ENCODE data around the gene ZNF774. TPM values are rescaled to one million over a fixed set of nuclear protein-coding genes. Genes with fewer than 3 reads are reported as not detected.
A peak's percentile ranks its signal among the peaks of the same experiment; 100 is the strongest.
"Not testable (repeated sequence)": the region's sequence is repeated elsewhere in the genome, so short reads cannot be mapped to it uniquely, and the experiment has no call there.

Gene ZNF774
- polyA plus RNA-seq (2013, experiment 1 of 4) = 3.4 TPM
- 4.1 TPM for polyA plus RNA-seq (2013, experiment 2 of 4)
- 3.4 TPM for polyA plus RNA-seq (2013, experiment 3 of 4)
- polyA plus RNA-seq (2013, experiment 4 of 4) = 2.2 TPM

- H3K27ac ChIP-seq (ENCODE audit: insufficient read depth, low read depth, low read length, poor library complexity, severe bottlenecking) = no peak within 1 kb of the TSS
- WGBS, 2 experiments = 3 to 4% methylated on average over 53 of the region's 53 CpGs
- peak within 1 kb of the TSS; percentile 97 for H3K4me3 ChIP-seq (ENCODE audit: insufficient read depth, low read depth, low read length)
- H3K27me3 ChIP-seq (ENCODE audit: control insufficient read depth, insufficient read depth, low read length, poor library complexity, severe bottlenecking) = no peaks in the 10 kb centered on the region
- H3K36me3 ChIP-seq (ENCODE audit: control insufficient read depth, insufficient read depth, low read length) = no peaks in the 10 kb centered on the region
- H3K4me1 ChIP-seq (ENCODE audit: control insufficient read depth, insufficient read depth, low read length) = no peaks in the 10 kb centered on the region
- H3K9me3 ChIP-seq (ENCODE audit: control insufficient read depth, low read length) = no peaks in the 10 kb centered on the region
Observed at GRCh38 chr15:90352107-90352893, at the start of gene ZNF774. ZNF774 (plus strand) TSS chr15:90352284; CDS start chr15:90354661, 2,377 bp downstream.

DNA sequence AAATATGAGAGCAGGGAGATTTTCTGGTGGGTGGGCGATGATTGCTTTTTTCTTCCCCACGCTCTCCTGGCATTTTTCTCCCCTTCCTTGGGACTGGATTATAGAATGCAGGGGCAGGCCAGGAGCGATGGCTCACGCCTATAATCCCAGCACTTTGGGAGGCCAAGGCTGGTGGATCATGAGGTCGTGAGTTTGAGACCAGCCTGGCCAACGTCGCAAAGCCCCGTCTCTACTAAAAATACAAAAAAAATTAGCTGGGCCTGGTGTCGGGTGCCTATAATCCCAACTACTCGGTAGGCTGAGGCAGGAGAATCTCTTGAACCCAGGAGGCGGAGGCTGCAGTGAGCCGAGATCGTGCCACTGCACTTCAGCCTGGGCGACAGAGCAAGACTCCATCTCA, 46.7 kb upstream of the ZNF774 start:
- WGBS, 2 experiments = 91 to 96% methylated on average over 14 of the region's 14 CpGs
- H3K27ac ChIP-seq (ENCODE audit: insufficient read depth, low read depth, low read length, poor library complexity, severe bottlenecking); H3K4me1 ChIP-seq (ENCODE audit: control insufficient read depth, insufficient read depth, low read length); H3K9me3 ChIP-seq (ENCODE audit: control insufficient read depth, low read length); H3K4me3 ChIP-seq (ENCODE audit: insufficient read depth, low read depth, low read length); H3K27me3 ChIP-seq (ENCODE audit: control insufficient read depth, insufficient read depth, low read length, poor library complexity, severe bottlenecking); H3K36me3 ChIP-seq (ENCODE audit: control insufficient read depth, insufficient read depth, low read length): not testable (repeated sequence)

GRCh38 chr15:90305932-90306331, 46.2 kb upstream of the ZNF774 start:
- WGBS, 2 experiments = 95% methylated on average over 2 to 3 of the region's 3 CpGs
- Histone ChIP-seq H3K36me3 (ENCODE audit: control insufficient read depth, insufficient read depth, low read length) (no peaks in the 10 kb centered on the region), H3K4me3 (ENCODE audit: insufficient read depth, low read depth, low read length) (no peak overlapping the region), H3K27me3 (ENCODE audit: control insufficient read depth, insufficient read depth, low read length, poor library complexity, severe bottlenecking) (no peaks in the 10 kb centered on the region), H3K4me1 (ENCODE audit: control insufficient read depth, insufficient read depth, low read length) (peaks cover 3% of the 10 kb centered on the region), H3K9me3 (ENCODE audit: control insufficient read depth, low read length) (no peaks in the 10 kb centered on the region), H3K27ac (ENCODE audit: insufficient read depth, low read depth, low read length, poor library complexity, severe bottlenecking) (no peak overlapping the region)

DNA sequence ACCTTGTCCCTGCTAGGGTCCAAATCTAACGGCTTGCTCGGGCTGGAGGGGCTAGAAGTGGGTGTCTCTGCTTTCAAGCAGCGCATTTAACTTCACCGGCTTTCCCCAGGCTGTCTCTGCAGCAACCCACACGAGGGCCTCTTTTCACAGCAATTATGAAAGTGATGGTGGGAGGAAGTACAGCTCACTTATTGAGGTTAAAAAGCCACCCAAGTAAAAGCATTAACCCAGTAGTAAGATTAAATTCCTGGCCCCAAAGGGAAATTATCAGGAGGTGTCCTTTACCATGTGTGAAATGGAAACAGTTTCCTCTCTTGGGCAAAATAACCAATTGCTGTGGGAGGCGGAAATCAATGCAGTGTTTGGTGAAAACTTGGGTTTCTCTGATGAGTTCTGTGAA, 45.5 kb upstream of the ZNF774 start:
- Histone ChIP-seq H3K27ac (ENCODE audit: insufficient read depth, low read depth, low read length, poor library complexity, severe bottlenecking) (no peak overlapping the region), H3K4me1 (ENCODE audit: control insufficient read depth, insufficient read depth, low read length) (peaks cover 3% of the 10 kb centered on the region), H3K9me3 (ENCODE audit: control insufficient read depth, low read length) (no peaks in the 10 kb centered on the region), H3K27me3 (ENCODE audit: control insufficient read depth, insufficient read depth, low read length, poor library complexity, severe bottlenecking) (no peaks in the 10 kb centered on the region), H3K4me3 (ENCODE audit: insufficient read depth, low read depth, low read length) (no peak overlapping the region), H3K36me3 (ENCODE audit: control insufficient read depth, insufficient read depth, low read length) (no peaks in the 10 kb centered on the region)
- WGBS, 2 experiments = 89% methylated on average over 6 of the region's 6 CpGs

GRCh38 chr15:90307661-90308060, 44.4 kb upstream of the ZNF774 start:
- Histone ChIP-seq H3K4me1 (ENCODE audit: control insufficient read depth, insufficient read depth, low read length) (no peaks in the 10 kb centered on the region), H3K27ac (ENCODE audit: insufficient read depth, low read depth, low read length, poor library complexity, severe bottlenecking) (no peak overlapping the region), H3K27me3 (ENCODE audit: control insufficient read depth, insufficient read depth, low read length, poor library complexity, severe bottlenecking) (no peaks in the 10 kb centered on the region), H3K36me3 (ENCODE audit: control insufficient read depth, insufficient read depth, low read length) (no peaks in the 10 kb centered on the region), H3K9me3 (ENCODE audit: control insufficient read depth, low read length) (no peaks in the 10 kb centered on the region), H3K4me3 (ENCODE audit: insufficient read depth, low read depth, low read length) (no peak overlapping the region)
- WGBS, 2 experiments = 88 to 100% methylated on average over 2 of the region's 2 CpGs

DNA sequence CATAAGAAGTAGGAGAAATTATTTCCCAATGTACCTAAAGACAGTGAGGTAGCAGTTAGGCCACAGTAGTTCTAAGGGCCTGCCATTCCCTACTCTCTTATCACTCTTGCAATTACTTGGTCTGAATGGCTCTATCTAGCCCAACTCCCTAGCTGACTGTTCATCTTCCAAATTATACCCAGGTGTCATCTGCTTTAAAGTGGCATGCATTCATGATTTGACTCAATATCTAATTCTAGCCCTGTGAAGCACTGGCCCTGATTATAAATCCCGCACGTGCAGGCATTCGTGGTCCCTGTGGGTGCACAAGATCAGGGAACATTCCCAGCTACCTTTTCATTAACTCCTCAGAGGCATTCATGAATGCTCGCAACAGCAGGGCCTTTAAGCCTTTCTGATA, 43.1 kb upstream of the ZNF774 start:
- no peak overlapping the region for H3K4me3 ChIP-seq (ENCODE audit: insufficient read depth, low read depth, low read length)
- 92 to 93% methylated on average over 4 of the region's 4 CpGs for WGBS, 2 experiments

DNA sequence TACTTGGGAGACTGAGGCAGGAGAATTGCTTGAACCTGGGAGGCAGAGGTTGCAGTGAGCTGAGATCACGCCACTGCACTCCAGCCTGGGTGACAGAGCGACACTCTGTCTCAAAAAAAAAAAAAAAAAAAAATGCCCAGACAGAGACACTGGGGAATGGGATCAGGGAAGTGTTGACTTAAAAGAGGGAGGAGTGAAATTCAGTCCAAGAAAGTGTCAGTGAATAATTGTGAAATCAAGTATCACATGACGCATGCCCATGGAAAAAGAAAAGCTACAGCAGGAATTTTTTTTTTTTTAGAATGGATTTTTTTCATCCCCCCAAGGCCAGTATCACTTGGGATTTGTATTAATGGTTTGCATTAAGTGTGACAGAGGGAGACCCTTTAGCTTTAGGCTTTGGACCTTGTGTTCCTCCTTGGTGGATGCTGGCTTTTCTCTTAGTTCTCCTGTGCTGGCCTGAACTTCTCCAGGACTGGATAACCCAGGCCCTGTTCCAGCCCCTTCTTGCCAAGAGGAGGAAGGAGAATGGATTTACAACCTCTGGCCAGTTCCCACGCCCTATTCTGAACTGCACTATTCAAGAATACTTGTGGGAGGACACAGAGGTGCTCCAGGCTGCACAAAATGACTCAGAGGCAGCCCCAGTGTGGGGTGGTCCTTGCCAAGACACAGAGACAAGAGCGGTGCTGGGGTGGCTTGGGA, 36.7 kb upstream of the ZNF774 start:
- no peaks in the 10 kb centered on the region for H3K27me3 ChIP-seq (ENCODE audit: control insufficient read depth, insufficient read depth, low read length, poor library complexity, severe bottlenecking)
- no peak overlapping the region for H3K4me3 ChIP-seq (ENCODE audit: insufficient read depth, low read depth, low read length)
- H3K36me3 ChIP-seq (ENCODE audit: control insufficient read depth, insufficient read depth, low read length) = no peaks in the 10 kb centered on the region
- H3K4me1 ChIP-seq (ENCODE audit: control insufficient read depth, insufficient read depth, low read length) = peaks cover 2% of the 10 kb centered on the region
- 91 to 92% methylated on average over 4 to 5 of the region's 5 CpGs for WGBS, 2 experiments
- H3K27ac ChIP-seq (ENCODE audit: insufficient read depth, low read depth, low read length, poor library complexity, severe bottlenecking) = no peak overlapping the region
- H3K9me3 ChIP-seq (ENCODE audit: control insufficient read depth, low read length) = no peaks in the 10 kb centered on the region

More for the DNA sequence above, 43.1 kb upstream of the ZNF774 start:
- H3K9me3 ChIP-seq (ENCODE audit: control insufficient read depth, low read length) = no peaks in the 10 kb centered on the region
- no peaks in the 10 kb centered on the region for H3K36me3 ChIP-seq (ENCODE audit: control insufficient read depth, insufficient read depth, low read length)
- H3K27me3 ChIP-seq (ENCODE audit: control insufficient read depth, insufficient read depth, low read length, poor library complexity, severe bottlenecking) = no peaks in the 10 kb centered on the region
- H3K4me1 ChIP-seq (ENCODE audit: control insufficient read depth, insufficient read depth, low read length) = no peaks in the 10 kb centered on the region
- no peak overlapping the region for H3K27ac ChIP-seq (ENCODE audit: insufficient read depth, low read depth, low read length, poor library complexity, severe bottlenecking)

GRCh38 chr15:90316139-90316538, 35.9 kb upstream of the ZNF774 start:
- peaks cover 6% of the 10 kb centered on the region for H3K4me1 ChIP-seq (ENCODE audit: control insufficient read depth, insufficient read depth, low read length)
- no peak overlapping the region for H3K4me3 ChIP-seq (ENCODE audit: insufficient read depth, low read depth, low read length)
- no peaks in the 10 kb centered on the region for H3K27me3 ChIP-seq (ENCODE audit: control insufficient read depth, insufficient read depth, low read length, poor library complexity, severe bottlenecking)
- H3K9me3 ChIP-seq (ENCODE audit: control insufficient read depth, low read length) = no peaks in the 10 kb centered on the region
- no peaks in the 10 kb centered on the region for H3K36me3 ChIP-seq (ENCODE audit: control insufficient read depth, insufficient read depth, low read length)
- 93 to 95% methylated on average over 4 of the region's 4 CpGs for WGBS, 2 experiments
- no peak overlapping the region for H3K27ac ChIP-seq (ENCODE audit: insufficient read depth, low read depth, low read length, poor library complexity, severe bottlenecking)

DNA sequence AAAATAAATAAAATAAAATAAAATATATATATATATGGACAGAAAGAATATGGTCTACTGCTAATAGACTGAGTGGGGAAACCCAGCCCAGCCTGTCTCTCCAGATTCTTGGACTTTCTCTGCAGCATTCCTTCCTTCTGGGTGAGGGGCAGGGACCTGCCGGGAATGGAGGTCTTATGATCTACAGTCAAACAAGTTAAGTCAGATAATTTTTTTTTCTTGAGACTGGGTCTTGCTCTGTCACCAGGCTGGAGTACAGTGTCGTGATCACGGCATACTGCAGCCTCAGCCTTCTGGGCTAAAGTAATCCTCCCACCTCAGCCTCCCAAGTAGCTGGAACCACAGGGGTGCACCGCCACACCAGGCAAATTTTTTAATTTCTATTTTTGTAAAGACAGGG, 33.5 kb upstream of the ZNF774 start:
- Histone ChIP-seq H3K27ac (ENCODE audit: insufficient read depth, low read depth, low read length, poor library complexity, severe bottlenecking) (no peak overlapping the region), H3K27me3 (ENCODE audit: control insufficient read depth, insufficient read depth, low read length, poor library complexity, severe bottlenecking) (no peaks in the 10 kb centered on the region), H3K36me3 (ENCODE audit: control insufficient read depth, insufficient read depth, low read length) (no peaks in the 10 kb centered on the region), H3K4me3 (ENCODE audit: insufficient read depth, low read depth, low read length) (no peak overlapping the region), H3K9me3 (ENCODE audit: control insufficient read depth, low read length) (no peaks in the 10 kb centered on the region), H3K4me1 (ENCODE audit: control insufficient read depth, insufficient read depth, low read length) (peaks cover 6% of the 10 kb centered on the region)
- WGBS, 2 experiments = 75 to 86% methylated on average over 4 of the region's 4 CpGs

DNA sequence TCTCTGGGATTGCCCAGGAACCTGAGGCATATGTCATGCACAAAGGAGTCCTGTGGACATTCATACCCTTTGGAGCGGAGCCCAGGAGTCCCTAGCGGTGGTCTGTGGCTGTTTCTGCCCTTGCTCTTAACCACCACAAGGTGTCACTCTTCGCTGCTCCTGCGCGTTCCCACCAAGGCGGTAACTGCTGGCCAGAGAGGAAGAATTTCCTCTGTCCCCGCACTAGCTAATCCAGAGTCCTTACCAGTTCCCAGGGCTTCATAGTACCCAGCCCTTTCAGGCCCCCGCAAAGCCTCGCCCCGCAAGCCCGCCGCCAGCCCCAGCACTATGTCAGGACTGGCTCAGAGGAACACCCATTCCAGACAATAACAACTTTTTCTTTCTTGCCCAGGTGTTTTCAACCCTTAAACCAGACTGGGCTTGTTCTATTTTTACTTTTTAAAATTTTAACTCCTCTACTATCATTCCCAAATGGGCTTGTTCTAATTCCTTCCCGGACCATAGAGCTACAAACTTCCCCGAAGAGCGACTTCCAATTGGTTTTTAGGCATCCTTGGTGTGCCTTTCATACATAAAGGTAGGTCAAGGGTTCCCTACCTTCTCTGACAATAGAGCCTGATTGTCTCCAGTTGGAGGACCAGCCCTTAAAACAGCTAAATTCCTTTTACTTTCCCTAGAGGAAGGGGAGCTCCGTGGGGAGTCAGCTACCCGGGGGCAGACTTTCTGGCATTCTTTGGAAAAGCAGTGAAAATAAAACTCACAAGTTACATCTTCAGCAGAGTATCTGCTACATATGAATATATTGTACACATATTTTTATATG, 31.8 kb upstream of the ZNF774 start:
- Histone ChIP-seq H3K9me3 (ENCODE audit: control insufficient read depth, low read length) (no peaks in the 10 kb centered on the region), H3K27me3 (ENCODE audit: control insufficient read depth, insufficient read depth, low read length, poor library complexity, severe bottlenecking) (no peaks in the 10 kb centered on the region), H3K4me1 (ENCODE audit: control insufficient read depth, insufficient read depth, low read length) (peaks cover 6% of the 10 kb centered on the region), H3K4me3 (ENCODE audit: insufficient read depth, low read depth, low read length) (no peak overlapping the region), H3K27ac (ENCODE audit: insufficient read depth, low read depth, low read length, poor library complexity, severe bottlenecking) (no peak overlapping the region), H3K36me3 (ENCODE audit: control insufficient read depth, insufficient read depth, low read length) (no peaks in the 10 kb centered on the region)
- 3% methylated on average over 16 to 17 of the region's 17 CpGs for WGBS, 2 experiments
